ENCODE results near the gene TMEM187.
A peak's percentile ranks its signal among the peaks of the same experiment; 100 is the strongest.

Gene TMEM187

DNA sequence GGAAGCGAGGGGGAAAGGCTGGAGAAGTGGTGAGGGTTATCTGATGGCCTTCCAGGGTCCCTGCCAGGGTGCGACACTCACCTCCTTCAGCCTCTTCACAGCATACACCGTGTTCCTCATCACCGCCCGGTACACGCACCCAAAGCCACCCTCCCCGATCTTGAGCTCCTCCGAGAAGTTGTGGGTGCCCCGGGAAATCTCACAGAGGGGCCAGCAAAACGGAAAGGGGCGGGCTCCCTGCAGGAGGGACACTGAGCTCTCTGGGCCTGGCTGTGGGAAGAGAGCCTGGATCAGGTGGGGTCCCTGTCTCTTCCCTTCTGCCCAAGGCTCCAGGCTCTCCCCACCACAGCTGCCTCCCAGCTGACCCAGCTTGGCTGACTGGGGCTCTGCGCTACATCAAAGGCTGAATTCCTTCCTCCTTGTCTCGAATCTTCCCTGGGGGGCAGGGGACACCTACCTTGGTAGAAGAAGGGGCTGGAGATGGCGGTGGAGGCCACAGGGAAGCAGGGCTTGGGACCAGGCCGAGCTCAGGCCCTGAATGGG, 46.0 kb downstream of the TMEM187 start:
- TF ChIP-seq SIN3A (IDR thresholded peaks at IDR 0.05; ENCODE audit: borderline replicate concordance, insufficient read depth, low read length) (no peak), TAF1 (IDR thresholded peaks at IDR 0.05; ENCODE audit: borderline replicate concordance, insufficient read depth, low read length) (no peak), FOXP2 (optimal IDR thresholded peaks at IDR 0.05; ENCODE audit: borderline replicate concordance, extremely low read depth, extremely low read length, insufficient read depth) (no peak), POLR2AphosphoS5 (IDR thresholded peaks at IDR 0.05; ENCODE audit: low read depth, low read length) (no peak)
- TF ChIP-seq, protein P1, sequence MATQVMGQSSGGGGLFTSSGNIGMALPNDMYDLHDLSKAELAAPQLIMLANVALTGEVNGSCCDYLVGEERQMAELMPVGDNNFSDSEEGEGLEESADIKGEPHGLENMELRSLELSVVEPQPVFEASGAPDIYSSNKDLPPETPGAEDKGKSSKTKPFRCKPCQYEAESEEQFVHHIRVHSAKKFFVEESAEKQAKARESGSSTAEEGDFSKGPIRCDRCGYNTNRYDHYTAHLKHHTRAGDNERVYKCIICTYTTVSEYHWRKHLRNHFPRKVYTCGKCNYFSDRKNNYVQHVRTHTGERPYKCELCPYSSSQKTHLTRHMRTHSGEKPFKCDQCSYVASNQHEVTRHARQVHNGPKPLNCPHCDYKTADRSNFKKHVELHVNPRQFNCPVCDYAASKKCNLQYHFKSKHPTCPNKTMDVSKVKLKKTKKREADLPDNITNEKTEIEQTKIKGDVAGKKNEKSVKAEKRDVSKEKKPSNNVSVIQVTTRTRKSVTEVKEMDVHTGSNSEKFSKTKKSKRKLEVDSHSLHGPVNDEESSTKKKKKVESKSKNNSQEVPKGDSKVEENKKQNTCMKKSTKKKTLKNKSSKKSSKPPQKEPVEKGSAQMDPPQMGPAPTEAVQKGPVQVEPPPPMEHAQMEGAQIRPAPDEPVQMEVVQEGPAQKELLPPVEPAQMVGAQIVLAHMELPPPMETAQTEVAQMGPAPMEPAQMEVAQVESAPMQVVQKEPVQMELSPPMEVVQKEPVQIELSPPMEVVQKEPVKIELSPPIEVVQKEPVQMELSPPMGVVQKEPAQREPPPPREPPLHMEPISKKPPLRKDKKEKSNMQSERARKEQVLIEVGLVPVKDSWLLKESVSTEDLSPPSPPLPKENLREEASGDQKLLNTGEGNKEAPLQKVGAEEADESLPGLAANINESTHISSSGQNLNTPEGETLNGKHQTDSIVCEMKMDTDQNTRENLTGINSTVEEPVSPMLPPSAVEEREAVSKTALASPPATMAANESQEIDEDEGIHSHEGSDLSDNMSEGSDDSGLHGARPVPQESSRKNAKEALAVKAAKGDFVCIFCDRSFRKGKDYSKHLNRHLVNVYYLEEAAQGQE (IDR thresholded peaks at IDR 0.05; ENCODE audit: insufficient read depth in 1 of 2, low read depth in 2 of 2, low read length in 2 of 2): no peak

DNA sequence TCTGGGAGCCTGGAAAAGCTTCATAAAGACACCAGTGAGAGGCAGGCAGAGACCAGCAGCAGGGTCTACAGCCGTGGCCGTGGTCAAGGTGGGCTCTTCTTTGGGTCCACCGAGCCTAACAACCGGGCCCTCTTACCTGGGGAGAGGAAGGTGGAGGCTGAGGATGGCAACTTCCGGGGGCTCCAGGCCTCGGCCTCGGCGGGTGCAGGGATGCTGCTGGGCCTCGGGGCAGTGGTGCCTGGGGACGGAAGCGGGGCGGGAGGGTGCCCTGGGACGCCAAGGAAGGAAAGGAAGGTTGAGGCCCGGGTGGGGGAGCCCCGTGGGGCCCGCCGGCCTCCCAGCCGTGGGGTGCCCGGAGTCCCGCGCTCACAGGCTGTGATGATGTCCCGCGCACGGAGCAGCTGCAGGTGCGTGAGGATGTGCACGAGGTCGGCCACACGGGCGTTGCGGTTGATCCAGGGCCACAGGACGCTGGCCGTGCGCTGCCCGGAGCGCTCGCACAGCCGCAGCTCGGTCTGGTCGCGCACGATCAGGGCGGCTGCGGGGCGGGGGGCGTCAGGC, 46.6 kb downstream of the TMEM187 start:
- TF ChIP-seq FOXP2 (optimal IDR thresholded peaks at IDR 0.05; ENCODE audit: borderline replicate concordance, extremely low read depth, extremely low read length, insufficient read depth): no peak
- TF ChIP-seq POLR2AphosphoS5 (IDR thresholded peaks at IDR 0.05; ENCODE audit: low read depth, low read length): no peak
- TF ChIP-seq, protein P1 (IDR thresholded peaks at IDR 0.05; ENCODE audit: insufficient read depth in 1 of 2, low read depth in 2 of 2, low read length in 2 of 2): no peak
- TF ChIP-seq SIN3A (IDR thresholded peaks at IDR 0.05; ENCODE audit: borderline replicate concordance, insufficient read depth, low read length): no peak
- TF ChIP-seq TAF1 (IDR thresholded peaks at IDR 0.05; ENCODE audit: borderline replicate concordance, insufficient read depth, low read length): no peak

DNA sequence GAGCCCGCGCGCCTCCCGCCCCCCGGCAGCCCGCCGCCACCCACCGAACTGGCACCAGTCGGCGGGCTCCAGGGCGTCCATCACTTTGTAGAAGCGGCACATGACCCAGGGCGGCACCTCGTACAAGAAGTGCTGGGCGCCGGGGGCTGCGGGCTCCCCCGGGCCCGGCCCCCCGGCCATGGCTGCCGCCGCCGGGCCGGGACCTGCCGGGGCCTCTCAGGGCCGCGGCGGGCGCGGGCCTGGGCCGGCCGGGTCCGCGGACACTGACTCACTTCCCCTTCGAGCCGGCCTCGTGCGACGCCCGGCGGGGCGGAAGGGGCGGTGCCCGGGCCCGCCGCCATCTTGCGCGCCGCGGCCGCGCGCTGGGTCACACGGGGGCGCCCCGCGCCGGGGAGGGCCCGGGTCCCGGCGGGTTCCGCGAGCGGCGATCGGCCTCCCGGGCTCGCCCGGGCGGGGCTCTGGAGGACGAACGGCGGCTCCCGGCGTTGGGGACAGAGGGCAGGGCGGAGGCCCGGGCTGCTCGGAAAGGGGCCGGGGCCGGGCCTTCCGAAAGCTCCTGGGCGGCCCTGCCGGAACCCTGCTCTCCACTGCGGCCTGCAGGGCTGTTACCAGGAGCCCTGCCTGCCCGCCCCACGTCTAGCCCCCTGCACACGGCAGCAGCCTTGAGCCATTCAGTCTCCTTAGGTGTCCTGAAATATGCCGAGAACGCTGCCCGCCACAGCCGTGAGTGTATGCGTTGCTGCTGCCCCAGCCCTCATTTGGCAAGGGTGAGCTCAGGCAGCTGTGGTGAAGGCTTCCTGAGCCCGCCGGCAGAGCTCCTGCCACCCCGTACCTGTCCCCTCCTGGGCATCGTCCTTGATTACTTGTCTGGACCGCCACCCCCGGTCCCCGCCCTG, 47.3 kb downstream of the TMEM187 start, which contains the start of gene IRAK1:
Gene IRAK1 (minus strand): TSS at position 270 of the 896 bp plus-strand sequence. CDS start 90 bp downstream, at position 180.
- TF ChIP-seq SIN3A (IDR thresholded peaks at IDR 0.05; ENCODE audit: borderline replicate concordance, insufficient read depth, low read length) (no peak), FOXP2 (optimal IDR thresholded peaks at IDR 0.05; ENCODE audit: borderline replicate concordance, extremely low read depth, extremely low read length, insufficient read depth) (no peak), TAF1 (IDR thresholded peaks at IDR 0.05; ENCODE audit: borderline replicate concordance, insufficient read depth, low read length) (peak; percentile 39; the same call in 1 of the 2 replicates), POLR2AphosphoS5 (IDR thresholded peaks at IDR 0.05; ENCODE audit: low read depth, low read length) (peak; percentile 34; the same call in 1 of the 2 replicates)
- TF ChIP-seq, protein P1 (IDR thresholded peaks at IDR 0.05; ENCODE audit: insufficient read depth in 1 of 2, low read depth in 2 of 2, low read length in 2 of 2): no peak

GRCh38 chrX:154020536-154021115, 48.1 kb downstream of the TMEM187 start:
- TF ChIP-seq, protein P1 (IDR thresholded peaks at IDR 0.05; ENCODE audit: insufficient read depth in 1 of 2, low read depth in 2 of 2, low read length in 2 of 2): no peak
- TF ChIP-seq SIN3A (IDR thresholded peaks at IDR 0.05; ENCODE audit: borderline replicate concordance, insufficient read depth, low read length) (no peak), POLR2AphosphoS5 (IDR thresholded peaks at IDR 0.05; ENCODE audit: low read depth, low read length) (0 out of 2 replicates have a peak, but pooled peaks have one; percentile 11), FOXP2 (optimal IDR thresholded peaks at IDR 0.05; ENCODE audit: borderline replicate concordance, extremely low read depth, extremely low read length, insufficient read depth) (no peak), TAF1 (IDR thresholded peaks at IDR 0.05; ENCODE audit: borderline replicate concordance, insufficient read depth, low read length) (no peak)

Measured in PFSK-1 (cell line).